Liver (tissue), 9 donors: ENCODE data around the gene TRERF1. TPM values are rescaled to one million over a fixed set of nuclear protein-coding genes. Genes with fewer than 3 reads are reported as not detected.

Experiments
- DNase-seq: peaks from one replicate; pipeline ENCODE4 v3.0.0-alpha.2; 2017; ENCODE audit warnings: low spot score
- H3K27ac ChIP-seq, 2 donors: one replicate each; pipeline ENCODE4 v1.7.0; 2013; ENCODE audit warnings: inconsistent platforms in 2 of 2, low read length in 2 of 2, control low read depth in 1 of 2, low read depth in 1 of 2, mild to moderate bottlenecking in 1 of 2
- H3K27me3 ChIP-seq, 4 donors: one replicate each; pipeline versions ENCODE4 v1.6.1 to v1.7.0; 2013; ENCODE audit warnings: low read length in 3 of 4, inconsistent platforms in 1 of 4, mild to moderate bottlenecking in 1 of 4, moderate library complexity in 1 of 4; ENCODE audit not compliant: control insufficient read depth in 4 of 4, insufficient read depth in 4 of 4
- H3K36me3 ChIP-seq, 4 donors: one replicate each; pipeline versions ENCODE4 v1.6.1 to v1.7.0; 2013; ENCODE audit warnings: low read length in 3 of 4, mild to moderate bottlenecking in 3 of 4, low read depth in 1 of 4, moderate library complexity in 1 of 4; ENCODE audit not compliant: control insufficient read depth in 4 of 4, insufficient read depth in 3 of 4
- H3K4me1 ChIP-seq, 4 donors: one replicate each; pipeline versions ENCODE4 v1.6.1 to v1.7.0; 2013; ENCODE audit warnings: low read length in 3 of 4, mild to moderate bottlenecking in 3 of 4, moderate library complexity in 1 of 4; ENCODE audit not compliant: control insufficient read depth in 4 of 4, insufficient read depth in 4 of 4
- H3K4me3 ChIP-seq, 3 donors: one replicate each; pipeline versions ENCODE4 v1.6.1 to v1.7.0; 2013; ENCODE audit warnings: low read length in 3 of 3, control low read depth in 1 of 3, low read depth in 1 of 3, mild to moderate bottlenecking in 1 of 3
- H3K9ac ChIP-seq, 2 donors: one replicate each; pipeline ENCODE4 v1.7.0; 2013; ENCODE audit warnings: low read length in 2 of 2, mild to moderate bottlenecking in 2 of 2, moderate library complexity in 2 of 2, control low read depth in 1 of 2, low read depth in 1 of 2
- H3K9me3 ChIP-seq, 4 donors: one replicate each; pipeline versions ENCODE4 v1.6.1 to v1.7.0; 2013; ENCODE audit warnings: low read length in 3 of 4; ENCODE audit not compliant: control insufficient read depth in 4 of 4
- ATF3 ChIP-seq: IDR thresholded peaks from 2 replicates; pipeline ENCODE4 v1.6.1; 2016; ENCODE audit warnings: antibody characterized with exemption
- CTCF ChIP-seq: fragments of 150-350 bp; IDR thresholded peaks from 2 replicates; pipeline ENCODE4 v1.5.1; 2017; ENCODE audit warnings: improper control_type of control experiment, low read depth, low read length; ENCODE audit not compliant: missing input control
- EGR1 ChIP-seq, 2 donors: IDR thresholded peaks; 2 replicates each; pipeline ENCODE4 v1.6.1; 2016 to 2018; ENCODE audit warnings: antibody characterized with exemption in 2 of 2, low read depth in 2 of 2
- FOXA1 ChIP-seq: IDR thresholded peaks from 2 replicates; pipeline ENCODE4 v1.6.1; 2016; ENCODE audit warnings: antibody characterized with exemption
- FOXA2 ChIP-seq: IDR thresholded peaks from 2 replicates; pipeline ENCODE4 v1.6.1; 2016; ENCODE audit warnings: antibody characterized with exemption
- GABPA ChIP-seq, 2 donors: IDR thresholded peaks in 1 of 2; conservative IDR thresholded peaks in 1 of 2; 2 replicates each; pipeline ENCODE4 v1.6.1; 2016; ENCODE audit warnings: antibody characterized with exemption in 2 of 2, mild to moderate bottlenecking in 1 of 2, moderate library complexity in 1 of 2
- HNF4A ChIP-seq, 2 donors: conservative IDR thresholded peaks; 2 replicates each; pipeline ENCODE4 v1.6.1; 2016; ENCODE audit warnings: antibody characterized with exemption in 2 of 2, mild to moderate bottlenecking in 2 of 2
- HNF4G ChIP-seq: IDR thresholded peaks from 2 replicates; pipeline ENCODE4 v1.6.1; 2016; ENCODE audit warnings: antibody characterized with exemption
- JUND ChIP-seq, 2 donors: IDR thresholded peaks; 2 replicates each; pipeline ENCODE4 v1.6.1; 2016; ENCODE audit warnings: antibody characterized with exemption in 2 of 2
- MAX ChIP-seq: IDR thresholded peaks from 2 replicates; pipeline ENCODE4 v1.6.1; 2016; ENCODE audit warnings: antibody characterized with exemption
- NR2F2 ChIP-seq: IDR thresholded peaks from 2 replicates; pipeline ENCODE4 v1.6.1; 2016; ENCODE audit warnings: antibody characterized with exemption
- RAD21 ChIP-seq, 2 donors: IDR thresholded peaks; 2 replicates each; pipeline ENCODE4 v1.6.1; 2016; ENCODE audit warnings: antibody characterized with exemption in 2 of 2, mild to moderate bottlenecking in 2 of 2
- RXRA ChIP-seq, 2 donors: IDR thresholded peaks; 2 replicates each; pipeline ENCODE4 v1.6.1; 2017 to 2018; ENCODE audit warnings: antibody characterized with exemption in 2 of 2, mild to moderate bottlenecking in 1 of 2
- SP1 ChIP-seq: IDR thresholded peaks from 2 replicates; pipeline ENCODE4 v1.6.1; 2018; ENCODE audit warnings: antibody characterized with exemption, mild to moderate bottlenecking
- TAF1 ChIP-seq: conservative IDR thresholded peaks from 2 replicates; pipeline ENCODE4 v1.6.1; 2016; ENCODE audit warnings: antibody characterized with exemption, mild to moderate bottlenecking
- YY1 ChIP-seq: IDR thresholded peaks from 2 replicates; pipeline ENCODE4 v1.6.1; 2016; ENCODE audit warnings: antibody characterized with exemption, mild to moderate bottlenecking
- WGBS: extraction: QIAGEN DNeasy Blood & Tissue Kit; methylation state at CpG from one replicate; pipeline ENCODE4 v1.1.7; 2013; 5-methylcytosine and 5-hydroxymethylcytosine counted together
- polyA plus RNA-seq, 2 donors: library from polyadenylated mRNA; stranded (reverse) in 1 of 2; unstranded in 1 of 2; fragments of 200-250 nt in 1 of 2; fragments of >200 nt in 1 of 2; fragmentation: Nextera tagmentation in 1 of 2; extraction: Ambion mirVana in 1 of 2; gene quantifications; one replicate each; pipeline versions ENCODE4 v1.2.1 to v1.2.3, GENCODE V29; 2013 to 2015
- total RNA-seq, 2 donors: library from RNA; depleted of rRNA; stranded (reverse); fragments of >200 nt; gene quantifications; one replicate each; pipeline ENCODE4 v1.2.3, GENCODE V29; 2014
- TF ChIP-seq, protein P1 (sequence below): IDR thresholded peaks from 2 replicates; pipeline ENCODE4 v1.6.1; 2016; ENCODE audit warnings: antibody characterized with exemption
- TF ChIP-seq, protein P2 (sequence below): IDR thresholded peaks from 2 replicates; pipeline ENCODE4 v1.6.1; 2016; ENCODE audit warnings: antibody characterized with exemption, mild to moderate bottlenecking
- donor health status: healthy.
- donor health status: healthy.
- donor health status: healthy.
- donor health status: healthy.
- donor health status: healthy.

The TRERF1 gene
- total and polyA plus RNA-seq, 4 donors: 0.33 to 1.3 (median 0.68) TPM

DNA sequence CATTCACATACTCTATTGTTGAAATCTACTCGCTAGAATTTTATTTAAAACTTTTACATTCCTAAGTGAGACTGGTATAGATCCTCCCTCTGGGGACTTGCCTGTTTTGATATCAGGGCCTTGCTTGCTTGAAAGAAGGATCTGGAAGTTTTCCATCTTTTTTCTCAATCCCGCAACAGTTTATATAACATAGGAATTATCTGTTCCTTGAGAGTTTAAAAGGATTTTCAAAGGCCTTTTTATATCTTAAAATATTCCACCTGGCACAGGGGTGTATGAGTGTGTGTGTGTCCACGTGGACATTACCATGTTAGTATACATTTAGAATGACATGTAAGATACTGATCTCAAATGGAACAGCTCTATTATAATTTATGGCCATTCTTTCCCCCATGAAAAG lies 96.3 kb downstream of the TRERF1 start:
- H3K4me3 ChIP-seq: no peak overlapping the region
- H3K27ac ChIP-seq: no peak overlapping the region
- TF ChIP-seq SP1: no peak
- no peak for TF ChIP-seq HNF4A (conservative IDR thresholded peaks at IDR 0.05)
- no peak for TF ChIP-seq JUND (IDR thresholded peaks at IDR 0.05)
- TF ChIP-seq EGR1 (IDR thresholded peaks at IDR 0.05; ENCODE audit: low read depth in 2 of 2): no peak
- TF ChIP-seq FOXA1: no peak
- TF ChIP-seq CTCF: no peak
- TF ChIP-seq TAF1: no peak
- TF ChIP-seq HNF4G: no peak
- H3K27me3 ChIP-seq: no peaks in the 10 kb centered on the region
- WGBS: 84% methylated on average over 3 of the region's 3 CpGs
- no peak for DNase-seq
- no peak overlapping the region for H3K9ac ChIP-seq
- H3K9me3 ChIP-seq: no peaks in the 10 kb centered on the region
- no peaks in the 10 kb centered on the region for H3K36me3 ChIP-seq
- no peaks in the 10 kb centered on the region for H3K4me1 ChIP-seq

DNA sequence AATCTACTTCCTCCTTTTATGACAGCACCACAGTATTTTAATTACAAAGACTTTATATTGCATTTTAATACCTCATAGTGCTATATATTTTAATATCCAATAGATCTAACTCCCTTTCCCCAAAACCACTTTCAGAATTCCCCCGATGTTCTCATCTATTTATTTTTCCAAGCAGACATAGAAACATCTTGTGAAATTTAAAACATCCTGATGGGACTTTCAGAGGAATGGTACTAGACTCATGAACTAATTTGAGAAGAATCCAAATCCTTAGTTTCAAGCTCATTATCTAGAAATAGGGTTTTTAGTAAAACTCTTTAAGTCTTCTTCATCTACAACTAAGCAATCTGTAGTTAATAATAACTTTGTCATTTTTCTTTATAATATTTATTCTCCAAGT lies 97.0 kb downstream of the TRERF1 start:
- H3K27me3 ChIP-seq: no peaks in the 10 kb centered on the region
- H3K9me3 ChIP-seq: no peaks in the 10 kb centered on the region
- 79% methylated on average over 1 of the region's 1 CpG for WGBS
- TF ChIP-seq ATF3 (no peak), RXRA (IDR thresholded peaks at IDR 0.05) (no peak), EGR1 (IDR thresholded peaks at IDR 0.05; ENCODE audit: low read depth in 2 of 2) (no peak), FOXA2 (no peak), FOXA1 (no peak), NR2F2 (no peak), TAF1 (no peak), CTCF (no peak), HNF4G (no peak), YY1 (no peak), HNF4A (conservative IDR thresholded peaks at IDR 0.05) (no peak), GABPA (IDR thresholded peaks at IDR 0.05 in 1 of 2, conservative IDR thresholded peaks at IDR 0.05 in 1 of 2) (no peak), JUND (IDR thresholded peaks at IDR 0.05) (no peak), RAD21 (IDR thresholded peaks at IDR 0.05) (no peak), MAX (no peak)
- TF ChIP-seq, protein P1, sequence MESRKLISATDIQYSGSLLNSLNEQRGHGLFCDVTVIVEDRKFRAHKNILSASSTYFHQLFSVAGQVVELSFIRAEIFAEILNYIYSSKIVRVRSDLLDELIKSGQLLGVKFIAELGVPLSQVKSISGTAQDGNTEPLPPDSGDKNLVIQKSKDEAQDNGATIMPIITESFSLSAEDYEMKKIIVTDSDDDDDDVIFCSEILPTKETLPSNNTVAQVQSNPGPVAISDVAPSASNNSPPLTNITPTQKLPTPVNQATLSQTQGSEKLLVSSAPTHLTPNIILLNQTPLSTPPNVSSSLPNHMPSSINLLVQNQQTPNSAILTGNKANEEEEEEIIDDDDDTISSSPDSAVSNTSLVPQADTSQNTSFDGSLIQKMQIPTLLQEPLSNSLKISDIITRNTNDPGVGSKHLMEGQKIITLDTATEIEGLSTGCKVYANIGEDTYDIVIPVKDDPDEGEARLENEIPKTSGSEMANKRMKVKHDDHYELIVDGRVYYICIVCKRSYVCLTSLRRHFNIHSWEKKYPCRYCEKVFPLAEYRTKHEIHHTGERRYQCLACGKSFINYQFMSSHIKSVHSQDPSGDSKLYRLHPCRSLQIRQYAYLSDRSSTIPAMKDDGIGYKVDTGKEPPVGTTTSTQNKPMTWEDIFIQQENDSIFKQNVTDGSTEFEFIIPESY: no peak
- TF ChIP-seq, protein P2, sequence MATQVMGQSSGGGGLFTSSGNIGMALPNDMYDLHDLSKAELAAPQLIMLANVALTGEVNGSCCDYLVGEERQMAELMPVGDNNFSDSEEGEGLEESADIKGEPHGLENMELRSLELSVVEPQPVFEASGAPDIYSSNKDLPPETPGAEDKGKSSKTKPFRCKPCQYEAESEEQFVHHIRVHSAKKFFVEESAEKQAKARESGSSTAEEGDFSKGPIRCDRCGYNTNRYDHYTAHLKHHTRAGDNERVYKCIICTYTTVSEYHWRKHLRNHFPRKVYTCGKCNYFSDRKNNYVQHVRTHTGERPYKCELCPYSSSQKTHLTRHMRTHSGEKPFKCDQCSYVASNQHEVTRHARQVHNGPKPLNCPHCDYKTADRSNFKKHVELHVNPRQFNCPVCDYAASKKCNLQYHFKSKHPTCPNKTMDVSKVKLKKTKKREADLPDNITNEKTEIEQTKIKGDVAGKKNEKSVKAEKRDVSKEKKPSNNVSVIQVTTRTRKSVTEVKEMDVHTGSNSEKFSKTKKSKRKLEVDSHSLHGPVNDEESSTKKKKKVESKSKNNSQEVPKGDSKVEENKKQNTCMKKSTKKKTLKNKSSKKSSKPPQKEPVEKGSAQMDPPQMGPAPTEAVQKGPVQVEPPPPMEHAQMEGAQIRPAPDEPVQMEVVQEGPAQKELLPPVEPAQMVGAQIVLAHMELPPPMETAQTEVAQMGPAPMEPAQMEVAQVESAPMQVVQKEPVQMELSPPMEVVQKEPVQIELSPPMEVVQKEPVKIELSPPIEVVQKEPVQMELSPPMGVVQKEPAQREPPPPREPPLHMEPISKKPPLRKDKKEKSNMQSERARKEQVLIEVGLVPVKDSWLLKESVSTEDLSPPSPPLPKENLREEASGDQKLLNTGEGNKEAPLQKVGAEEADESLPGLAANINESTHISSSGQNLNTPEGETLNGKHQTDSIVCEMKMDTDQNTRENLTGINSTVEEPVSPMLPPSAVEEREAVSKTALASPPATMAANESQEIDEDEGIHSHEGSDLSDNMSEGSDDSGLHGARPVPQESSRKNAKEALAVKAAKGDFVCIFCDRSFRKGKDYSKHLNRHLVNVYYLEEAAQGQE: no peak
- H3K4me1 ChIP-seq: no peaks in the 10 kb centered on the region
- H3K27ac ChIP-seq: no peak overlapping the region
- no peak overlapping the region for H3K4me3 ChIP-seq
- no peaks in the 10 kb centered on the region for H3K36me3 ChIP-seq
- DNase-seq: no peak
- no peak overlapping the region for H3K9ac ChIP-seq
